NCI-H524 (cell line): Measurements from ENCODE around the gene REEP2.

Experiments used
- DNase-seq, 2 experiments: peaks; one replicate each; lab custom pipeline; 2025; lab: John Stamatoyannopoulos, UW

Gene REEP2

DNA sequence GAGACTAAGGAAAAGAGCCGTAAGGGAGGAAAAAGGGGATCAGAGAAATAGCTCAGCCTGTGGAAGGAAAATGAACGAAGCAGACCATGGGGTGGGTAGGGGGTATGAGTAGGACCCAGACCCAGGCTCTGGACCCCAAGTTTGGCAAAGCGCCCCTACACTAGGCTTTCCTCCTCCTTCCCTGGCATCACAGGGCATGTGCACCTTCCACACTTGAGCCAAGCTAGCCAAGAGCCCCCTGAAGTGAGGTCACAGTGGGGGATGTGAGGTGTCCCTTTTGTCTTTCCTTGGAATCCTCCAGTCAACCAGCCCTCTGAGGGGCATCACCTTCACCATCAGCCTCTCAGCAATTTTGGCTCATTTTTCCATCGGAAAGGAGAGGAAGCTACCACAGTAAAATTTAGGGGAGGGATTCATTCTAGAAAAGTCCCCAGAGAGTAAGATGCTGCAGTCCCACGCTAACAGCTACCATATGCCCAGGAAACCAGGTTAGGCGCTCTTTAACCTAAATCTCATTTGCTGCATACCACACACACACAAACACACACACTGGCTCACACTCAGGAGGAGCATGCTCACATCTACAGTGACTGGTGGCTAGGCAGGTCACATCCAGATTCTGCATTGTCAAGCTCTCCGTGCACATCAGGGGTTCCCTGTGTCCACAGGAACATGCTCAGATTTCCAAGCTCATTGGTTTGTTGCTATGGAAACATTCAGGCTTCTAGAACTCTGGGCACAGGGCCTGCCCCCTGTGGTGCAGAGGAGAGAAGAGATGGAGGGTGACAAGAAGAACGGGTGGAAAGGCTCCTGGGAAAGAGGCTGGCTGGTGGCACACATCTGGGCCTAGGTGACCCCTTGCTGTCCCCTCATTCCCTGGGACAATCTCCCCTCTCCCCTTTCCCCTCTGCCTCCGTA, 9.9 kb downstream of the REEP2 start:
- peak; percentile 21 to 70 for DNase-seq

- DNase-seq: peak; percentile 38 to 75
Measured at GRCh38 chr5:138449501-138450239, 10.8 kb downstream of the REEP2 start.

- no peak for DNase-seq
Measured at GRCh38 chr5:138450971-138451370, 12.1 kb downstream of the REEP2 start.

GRCh38 chr5:138452720-138453119, 13.9 kb downstream of the REEP2 start:
- no peak for DNase-seq

GRCh38 chr5:138453590-138453989, 14.7 kb downstream of the REEP2 start:
- no peak for DNase-seq

GRCh38 chr5:138454121-138454520, 15.3 kb downstream of the REEP2 start:
- no peak for DNase-seq

GRCh38 chr5:138455232-138455930, 16.5 kb downstream of the REEP2 start:
- peak in 1 of 2 experiments; percentile 38 for DNase-seq

DNA sequence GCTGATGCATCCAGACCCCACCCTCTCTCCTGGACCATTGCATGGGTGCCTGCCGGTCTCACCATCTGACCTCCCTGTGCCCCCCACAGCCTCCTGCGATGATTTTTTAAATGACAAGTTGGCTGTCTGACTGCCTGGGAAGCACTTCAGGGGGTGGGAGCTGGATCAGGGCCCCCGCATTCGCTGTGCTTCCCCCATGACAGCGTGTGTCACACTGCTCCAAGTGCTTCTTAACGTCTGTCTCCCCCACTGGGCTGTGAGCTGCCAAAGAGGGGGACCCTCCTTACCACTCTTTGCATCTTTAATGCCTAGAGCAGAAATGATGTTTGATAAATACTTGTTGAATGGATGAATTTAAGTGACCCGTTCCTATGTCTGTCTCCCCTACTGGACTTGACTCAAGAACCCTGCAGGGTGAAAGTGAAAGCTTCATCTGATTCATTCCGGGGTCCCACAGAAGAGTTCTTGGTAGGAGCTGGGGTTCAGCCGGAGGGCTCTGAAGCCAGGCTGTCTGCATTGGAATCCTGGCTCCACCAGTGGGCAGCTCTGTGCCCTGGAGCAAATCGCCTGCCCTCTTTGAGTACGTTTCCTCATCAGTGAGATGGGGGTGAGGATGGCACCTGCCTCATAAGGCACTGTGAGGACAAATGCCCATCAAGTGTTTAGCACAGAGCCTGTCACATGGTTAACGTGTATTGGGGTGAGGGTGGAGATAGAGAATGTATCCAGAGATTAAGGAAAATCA, 18.8 kb downstream of the REEP2 start:
- DNase-seq: no peak

- no peak for DNase-seq
Measured at GRCh38 chr5:138458384-138458783, 19.5 kb downstream of the REEP2 start.

GRCh38 chr5:138458856-138459255, 20.0 kb downstream of the REEP2 start:
- no peak for DNase-seq

DNA sequence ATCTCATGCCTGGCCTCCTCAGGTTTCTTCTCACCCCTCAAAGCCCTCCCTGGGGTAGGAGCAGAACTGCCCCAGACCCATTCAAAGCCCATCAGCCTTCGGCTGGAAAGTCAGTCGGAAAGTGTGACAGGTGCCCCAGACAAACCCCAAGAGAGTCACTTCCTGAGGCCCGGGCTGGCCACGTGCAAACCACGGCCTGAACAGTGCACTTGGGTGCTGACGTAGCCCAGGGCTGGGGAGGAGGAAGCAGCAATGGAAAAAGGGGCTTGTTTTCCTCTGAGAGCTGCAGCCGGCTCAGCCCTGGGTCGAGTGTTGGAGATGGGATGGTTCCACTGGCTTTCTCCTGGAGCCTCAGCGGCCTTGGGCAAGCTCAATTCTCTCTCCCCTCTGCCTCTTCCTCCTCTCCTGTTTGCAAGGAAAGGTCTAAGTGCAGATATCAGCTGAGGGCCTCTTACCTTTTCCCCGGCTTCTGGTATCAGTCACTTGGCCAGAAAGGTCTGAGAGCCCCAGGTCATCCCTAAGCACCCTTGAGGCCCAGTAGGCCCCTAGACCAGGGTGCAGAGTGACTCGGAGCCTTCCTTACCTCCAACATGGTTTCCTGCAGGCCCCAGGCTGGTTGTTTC, 20.6 kb downstream of the REEP2 start:
- DNase-seq: no peak

DNA sequence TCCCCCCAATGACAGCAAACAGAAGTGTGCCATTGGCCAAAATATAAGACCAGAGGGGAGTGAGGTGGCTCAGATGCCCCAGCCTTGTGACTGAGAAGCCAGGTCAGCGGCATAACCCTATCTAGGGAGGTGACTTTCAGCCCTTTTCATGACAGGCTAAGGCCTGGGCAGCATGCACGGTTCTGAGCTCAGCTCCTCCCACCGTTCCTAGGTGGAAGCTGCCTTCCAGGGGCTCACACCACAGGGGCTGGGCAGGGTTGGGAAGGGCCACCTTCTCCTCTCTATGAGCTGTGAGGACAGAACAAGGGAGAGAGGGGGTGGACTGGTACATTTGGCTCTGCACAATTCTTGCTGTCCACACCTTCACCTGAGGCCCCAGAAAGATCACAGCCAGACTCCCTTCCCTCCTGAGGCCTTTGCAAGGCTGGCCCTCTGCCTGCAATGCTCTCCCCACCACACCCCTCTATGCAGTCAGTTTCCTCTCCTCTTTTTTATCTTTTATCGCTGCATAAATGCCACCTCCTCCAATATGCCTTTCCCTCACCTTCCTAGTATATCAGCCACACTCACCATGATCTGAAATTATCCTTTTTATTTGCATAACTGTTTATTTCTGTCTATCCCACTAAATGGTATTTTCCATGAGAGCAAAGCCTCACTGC, 21.3 kb downstream of the REEP2 start:
- no peak for DNase-seq

- no peak for DNase-seq
Measured at GRCh38 chr5:138461343-138462125, 22.7 kb downstream of the REEP2 start.

- peak in 1 of 2 experiments; percentile 57 for DNase-seq
Measured at GRCh38 chr5:138463419-138464007, 24.7 kb downstream of the REEP2 start.

DNA sequence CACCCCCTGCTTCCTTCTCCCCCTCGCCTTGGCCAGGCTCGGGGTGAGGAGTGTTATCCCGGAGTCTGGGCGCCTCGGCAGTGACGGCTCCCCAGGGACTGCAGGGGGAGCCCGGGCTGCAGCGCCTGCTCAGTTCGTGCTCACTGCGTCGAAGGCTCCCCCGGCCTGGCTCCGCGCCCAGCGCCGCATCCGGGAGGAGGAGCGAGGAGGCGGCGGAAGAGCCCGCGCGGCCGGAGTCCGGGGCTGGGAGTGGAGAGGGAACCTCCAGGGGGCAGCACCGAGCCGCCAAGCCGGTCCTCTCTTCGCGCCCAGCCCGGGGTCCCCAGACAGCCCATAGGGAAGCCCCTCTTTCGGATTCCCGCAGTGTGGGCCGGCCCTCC, 25.1 kb downstream of the REEP2 start:
- DNase-seq: peak; percentile 79 to 93

DNA sequence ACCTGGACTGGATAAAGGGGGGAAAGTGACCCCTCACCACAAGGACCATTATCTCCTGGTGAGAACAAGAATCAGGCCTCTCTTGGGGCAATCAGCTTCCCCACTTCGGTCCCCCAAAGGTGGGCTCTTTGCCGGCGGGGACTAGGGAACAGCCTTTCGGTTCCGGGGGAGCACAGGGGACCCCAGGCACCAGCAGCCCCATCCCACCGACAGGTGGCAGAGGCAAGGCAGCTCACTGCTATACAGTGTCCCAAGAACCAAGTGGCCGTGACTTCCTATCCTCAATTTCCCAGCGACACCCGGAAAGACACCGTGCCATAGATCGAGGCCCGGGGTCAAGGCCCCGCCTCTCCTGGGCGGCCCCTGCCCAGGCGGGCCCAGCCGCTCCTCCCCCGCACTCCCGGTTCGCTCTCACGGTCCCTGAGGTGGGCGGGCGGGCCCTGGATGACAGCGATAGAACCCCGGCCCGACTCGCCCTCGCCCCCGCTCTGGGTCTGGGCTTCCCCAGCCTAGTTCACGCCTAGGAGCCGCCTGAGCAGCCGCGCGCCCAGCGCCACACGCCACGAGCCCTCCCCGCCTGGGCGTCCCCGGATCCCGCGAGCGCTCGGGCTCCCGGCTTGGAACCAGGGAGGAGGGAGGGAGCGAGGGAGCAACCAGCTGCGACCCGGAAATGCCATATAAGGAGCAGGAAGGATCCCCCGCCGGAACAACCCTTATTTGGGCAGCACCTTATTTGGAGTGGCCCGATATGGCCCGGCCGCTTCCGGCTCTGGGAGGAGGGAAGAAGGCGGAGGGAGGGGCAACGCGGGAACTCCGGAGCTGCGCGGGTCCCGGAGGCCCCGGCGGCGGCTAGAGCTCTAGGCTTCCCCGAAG, 25.8 kb downstream of the REEP2 start:
- peak; percentile 94 to 98 for DNase-seq

- peak; percentile 79 to 90 for DNase-seq
Measured at GRCh38 chr5:138465261-138466124, 26.6 kb downstream of the REEP2 start, which contains the start of gene EGR1. TSS of gene EGR1 (plus strand) at chr5:138465479. CDS start at chr5:138465762, 283 bp downstream.
